Aorta (tissue), 5 donors: ENCODE measurements around the gene HMG20A. TPM values are rescaled to one million over a fixed set of nuclear protein-coding genes. Genes with fewer than 3 reads are reported as not detected.

Experiments used
- ATAC-seq: fragments of 200-7000 bp; cut with Tn5 transposase; one replicate; pipeline ENCODE4 v1.9.1; 2022; ENCODE audit warnings: moderate library complexity; ENCODE audit not compliant: low FRiP score
- DNase-seq, 2 donors: peaks; one replicate each; pipeline ENCODE4 v3.0.0-alpha.2; 2020
- H3K27ac ChIP-seq, 2 donors: one replicate each; pipeline ENCODE4 v1.5.1; 2013; ENCODE audit warnings: low read length in 2 of 2, mild to moderate bottlenecking in 2 of 2, moderate library complexity in 2 of 2, control low read depth in 1 of 2, inconsistent platforms in 1 of 2, low read depth in 1 of 2
- H3K27me3 ChIP-seq, 2 donors: one replicate each; pipeline ENCODE4 v1.6.1; 2013; ENCODE audit warnings: control low read depth in 1 of 2, low read length in 1 of 2, mild to moderate bottlenecking in 1 of 2, moderate library complexity in 1 of 2; ENCODE audit not compliant: insufficient read depth in 2 of 2, control insufficient read depth in 1 of 2
- H3K36me3 ChIP-seq, 2 donors: one replicate each; pipeline ENCODE4 v1.6.1; 2013; ENCODE audit warnings: control low read depth in 1 of 2, low read length in 1 of 2, mild to moderate bottlenecking in 1 of 2; ENCODE audit not compliant: insufficient read depth in 2 of 2, control insufficient read depth in 1 of 2
- H3K4me1 ChIP-seq, 2 donors: one replicate each; pipeline ENCODE4 v1.6.1; 2013; ENCODE audit warnings: low read length in 2 of 2, control low read depth in 1 of 2, mild to moderate bottlenecking in 1 of 2, moderate library complexity in 1 of 2; ENCODE audit not compliant: insufficient read depth in 2 of 2, control insufficient read depth in 1 of 2
- H3K4me3 ChIP-seq, 2 donors: one replicate each; pipeline ENCODE4 v1.5.1; 2013; ENCODE audit warnings: low read length in 2 of 2, control low read depth in 1 of 2, mild to moderate bottlenecking in 1 of 2
- H3K9me3 ChIP-seq: one replicate; pipeline ENCODE4 v1.6.1; 2013; ENCODE audit warnings: mild to moderate bottlenecking, low read length; ENCODE audit not compliant: control insufficient read depth
- WGBS, 2 donors: extraction: QIAGEN DNeasy Blood & Tissue Kit; methylation state at CpG; one replicate each; pipeline ENCODE4 v1.1.7; 2013; 5-methylcytosine and 5-hydroxymethylcytosine counted together
- intact Hi-C, 2 donors: fragments of 100-400 bp; cut with DNase I; formaldehyde crosslinking; loops; one replicate each; pipeline versions ENCODE4 v1.14.2 to v1.15.0; 2022
- polyA plus RNA-seq, 2 donors: library from polyadenylated mRNA; stranded (reverse); fragments of 200-250 nt; gene quantifications; one replicate each; pipeline ENCODE4 v1.2.3, GENCODE V29; 2013
- total RNA-seq, 2 donors: library from RNA; stranded (reverse); fragmentation: NEBNext Ultra II Directional; extraction: Animal tissue kit (Norgen Biotek cat#: 25700); gene quantifications; one replicate each; pipeline ENCODE4 v1.2.1, GENCODE V29; 2021
- donor health status: healthy with polysubstance abuse.
- donor health status: Bipolar disorder and iron deficiency.
- donor health status: DM: no; HTN: no; CAD: no.
- donor health status: DM: no; HTN: no; CAD: no.
- donor health status: DM: yes; HTN: yes; CAD: no.

The HMG20A gene
- total and polyA plus RNA-seq, 4 donors, result 11.6 to 44.2 (median 22.4) TPM

- Histone ChIP-seq H3K4me1 (no peaks in the 10 kb centered on the region), H3K9me3 (no peaks in the 10 kb centered on the region), H3K36me3 (no peaks in the 10 kb centered on the region), H3K4me3 (no peak overlapping the region), H3K27ac (no peak overlapping the region), H3K27me3 (no peaks in the 10 kb centered on the region)
- peak; percentile 12 to 59 for DNase-seq
- ATAC-seq, result no peak
- WGBS, 2 donors, result 61 to 67% methylated on average over 13 of the region's 13 CpGs
- intact Hi-C loops, result no loop called here
These were observed 113.1 kb downstream of the HMG20A start for GRCh38 chr15:77533578-77534430.

Other genes starting within 250 kb of the HMG20A start
- gene PEAK1, start 784 bp upstream of the HMG20A start, total RNA-seq, result 100 to 1,000 TPM in 1 of 2 donors, 10 to 100 TPM in 1; 96.0 to 105 TPM
- 10 to 100 TPM in 1 of 2 donors, 1 to 10 TPM in 1; 8.0 to 10.8 TPM for gene PEAK1, start 784 bp upstream of the HMG20A start, polyA plus RNA-seq
- 1 to 10 TPM; 1.9 to 2.1 TPM for gene LINGO1, start 212.0 kb downstream of the HMG20A start, total RNA-seq
- gene LINGO1, start 212.0 kb downstream of the HMG20A start, polyA plus RNA-seq, result 1 to 10 TPM in 1 of 2 donors, under 1 TPM in 1; 0.38 to 1.0 TPM